ENCODE data around the gene DDX25. TPM values are rescaled to one million over a fixed set of nuclear protein-coding genes. Genes with fewer than 3 reads are reported as not detected.

DDX25 gene
- total and polyA plus RNA-seq, 2 experiments from 2014 or later, result 6.1 to 7.5 TPM

DNA sequence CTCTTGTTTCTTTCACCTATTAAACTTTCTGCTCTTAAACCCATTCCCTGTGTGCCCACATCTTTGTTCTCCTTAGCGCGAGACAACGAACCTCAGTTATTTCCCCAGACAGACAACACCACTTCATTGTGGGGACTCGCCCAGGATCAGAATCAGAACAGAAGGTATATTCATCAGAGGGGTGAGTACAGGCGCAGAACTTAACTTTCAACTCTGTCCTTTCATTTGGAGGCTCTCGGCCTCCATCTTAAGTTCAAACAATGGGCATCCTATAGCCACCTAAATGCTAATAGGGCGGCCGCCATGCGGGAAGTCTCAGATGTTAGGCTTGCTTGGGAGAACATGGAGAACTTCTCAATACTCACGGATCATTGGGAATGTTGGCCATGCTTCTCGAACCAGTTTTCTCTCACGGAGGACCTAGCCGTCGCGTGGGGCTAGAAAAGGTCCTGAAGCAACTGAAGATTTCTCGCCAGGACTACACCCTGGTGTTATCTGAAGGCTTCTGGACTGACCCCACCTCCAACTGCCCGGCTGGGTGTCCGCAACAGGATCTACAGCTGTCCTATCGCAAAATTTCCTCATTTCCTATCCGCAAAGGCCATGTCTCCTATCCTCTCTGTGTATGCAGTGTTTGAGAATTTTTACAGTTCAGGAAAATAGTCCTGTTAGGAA, 30.3 kb upstream of the DDX25 start:
- H3K36me3 ChIP-seq, result no peaks in the 10 kb centered on the region
- H3K4me1 ChIP-seq (ENCODE audit: low read depth), result no peaks in the 10 kb centered on the region
- H3K4me3 ChIP-seq, result no peak overlapping the region
- no peak overlapping the region for H3K27ac ChIP-seq
- DNase-seq (ENCODE audit: low read depth in 1 of 2, low spot score in 1 of 2), result no peak
- no peaks in the 10 kb centered on the region for H3K9me3 ChIP-seq (ENCODE audit: low read depth)
- TF ChIP-seq, protein P1, sequence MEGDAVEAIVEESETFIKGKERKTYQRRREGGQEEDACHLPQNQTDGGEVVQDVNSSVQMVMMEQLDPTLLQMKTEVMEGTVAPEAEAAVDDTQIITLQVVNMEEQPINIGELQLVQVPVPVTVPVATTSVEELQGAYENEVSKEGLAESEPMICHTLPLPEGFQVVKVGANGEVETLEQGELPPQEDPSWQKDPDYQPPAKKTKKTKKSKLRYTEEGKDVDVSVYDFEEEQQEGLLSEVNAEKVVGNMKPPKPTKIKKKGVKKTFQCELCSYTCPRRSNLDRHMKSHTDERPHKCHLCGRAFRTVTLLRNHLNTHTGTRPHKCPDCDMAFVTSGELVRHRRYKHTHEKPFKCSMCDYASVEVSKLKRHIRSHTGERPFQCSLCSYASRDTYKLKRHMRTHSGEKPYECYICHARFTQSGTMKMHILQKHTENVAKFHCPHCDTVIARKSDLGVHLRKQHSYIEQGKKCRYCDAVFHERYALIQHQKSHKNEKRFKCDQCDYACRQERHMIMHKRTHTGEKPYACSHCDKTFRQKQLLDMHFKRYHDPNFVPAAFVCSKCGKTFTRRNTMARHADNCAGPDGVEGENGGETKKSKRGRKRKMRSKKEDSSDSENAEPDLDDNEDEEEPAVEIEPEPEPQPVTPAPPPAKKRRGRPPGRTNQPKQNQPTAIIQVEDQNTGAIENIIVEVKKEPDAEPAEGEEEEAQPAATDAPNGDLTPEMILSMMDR (IDR thresholded peaks at IDR 0.05; ENCODE audit: low read depth, low read length), result no peak
- H3K27me3 ChIP-seq, result no peaks in the 10 kb centered on the region

DNA sequence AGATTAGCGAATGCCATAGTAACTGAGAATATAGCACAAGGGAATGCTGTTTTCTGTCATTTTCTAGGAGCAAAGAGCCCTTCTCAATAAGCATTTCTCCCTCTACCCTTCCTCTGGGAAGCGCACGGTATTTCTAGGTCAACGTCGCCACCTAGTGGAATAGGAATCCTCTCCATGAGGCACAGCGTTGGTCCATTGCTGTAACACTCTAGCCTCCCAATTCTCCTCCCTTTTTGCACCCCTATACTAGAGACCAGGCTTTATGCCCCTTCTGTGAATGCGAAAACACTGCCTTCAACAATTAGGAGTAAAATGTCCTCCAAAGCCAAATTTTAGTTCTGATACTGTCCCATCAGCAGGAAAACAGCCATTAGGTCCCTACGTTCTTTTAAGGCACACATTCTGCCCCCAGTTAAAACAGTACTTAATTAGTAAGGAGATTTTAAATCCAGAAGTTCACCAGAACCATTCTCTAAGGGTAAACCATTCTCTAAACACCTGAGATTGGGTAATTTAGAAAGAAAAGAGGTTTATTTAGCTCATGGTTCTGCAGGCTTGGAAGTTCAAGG, 29.7 kb upstream of the DDX25 start:
- peak; percentile 79 to 88 for DNase-seq (ENCODE audit: low read depth in 1 of 2, low spot score in 1 of 2)
- Histone ChIP-seq H3K4me1 (ENCODE audit: low read depth) (no peaks in the 10 kb centered on the region), H3K27me3 (no peaks in the 10 kb centered on the region), H3K36me3 (no peaks in the 10 kb centered on the region), H3K27ac (no peak overlapping the region), H3K9me3 (ENCODE audit: low read depth) (no peaks in the 10 kb centered on the region), H3K4me3 (no peak overlapping the region)
- TF ChIP-seq, protein P1 (IDR thresholded peaks at IDR 0.05; ENCODE audit: low read depth, low read length), result peak; percentile 82

DNA sequence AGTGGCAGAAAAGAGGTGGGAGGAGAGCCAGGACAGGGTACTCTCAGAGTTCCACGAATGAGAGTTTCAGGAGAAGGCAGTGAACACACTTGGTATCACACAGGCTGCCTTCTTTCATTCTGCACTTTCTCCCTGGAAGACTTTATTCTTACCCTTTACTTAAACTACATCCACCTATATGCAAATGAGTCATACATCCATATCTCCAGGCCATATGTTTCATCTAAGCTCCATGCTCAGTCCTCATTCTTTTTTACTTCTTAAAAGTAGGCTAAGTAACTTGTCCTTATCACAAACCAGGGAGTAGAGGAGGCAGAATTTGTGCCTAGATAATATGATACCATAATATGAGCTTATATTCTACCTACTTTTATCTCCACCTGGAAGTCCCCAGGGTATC, 23.0 kb upstream of the DDX25 start:
- Histone ChIP-seq H3K4me3 (no peak overlapping the region), H3K27me3 (no peaks in the 10 kb centered on the region), H3K36me3 (no peaks in the 10 kb centered on the region), H3K9me3 (ENCODE audit: low read depth) (no peaks in the 10 kb centered on the region), H3K27ac (no peak overlapping the region), H3K4me1 (ENCODE audit: low read depth) (no peaks in the 10 kb centered on the region)
- TF ChIP-seq, protein P1 (IDR thresholded peaks at IDR 0.05; ENCODE audit: low read depth, low read length), result no peak
- DNase-seq (ENCODE audit: low read depth in 1 of 2, low spot score in 1 of 2), result no peak

DNA sequence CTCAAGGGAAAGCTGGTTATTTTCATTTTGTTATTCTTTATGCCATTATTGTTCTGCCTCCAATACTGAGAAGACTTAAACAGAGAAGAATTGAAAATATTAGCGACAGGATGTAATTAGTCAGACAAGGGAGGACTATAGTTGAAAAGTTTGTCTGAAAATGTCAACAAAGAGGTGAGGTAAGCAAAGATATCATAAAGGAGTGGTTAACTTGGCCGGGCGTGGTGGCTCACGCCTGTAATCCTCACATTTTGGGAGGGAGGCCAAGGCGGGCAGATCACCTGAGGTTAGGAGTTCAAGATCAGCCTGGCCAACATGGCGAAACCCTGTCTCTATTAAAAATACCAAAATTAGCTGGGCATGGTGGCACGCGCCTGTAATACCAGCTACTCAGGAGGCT, 20.9 kb upstream of the DDX25 start:
- TF ChIP-seq, protein P1 (IDR thresholded peaks at IDR 0.05; ENCODE audit: low read depth, low read length), result no peak
- H3K4me1 ChIP-seq (ENCODE audit: low read depth), result no peaks in the 10 kb centered on the region
- no peaks in the 10 kb centered on the region for H3K27me3 ChIP-seq
- H3K9me3 ChIP-seq (ENCODE audit: low read depth), result no peaks in the 10 kb centered on the region
- H3K4me3 ChIP-seq, result no peak overlapping the region
- no peak for DNase-seq (ENCODE audit: low read depth in 1 of 2, low spot score in 1 of 2)
- no peaks in the 10 kb centered on the region for H3K36me3 ChIP-seq
- H3K27ac ChIP-seq, result no peak overlapping the region

DNA sequence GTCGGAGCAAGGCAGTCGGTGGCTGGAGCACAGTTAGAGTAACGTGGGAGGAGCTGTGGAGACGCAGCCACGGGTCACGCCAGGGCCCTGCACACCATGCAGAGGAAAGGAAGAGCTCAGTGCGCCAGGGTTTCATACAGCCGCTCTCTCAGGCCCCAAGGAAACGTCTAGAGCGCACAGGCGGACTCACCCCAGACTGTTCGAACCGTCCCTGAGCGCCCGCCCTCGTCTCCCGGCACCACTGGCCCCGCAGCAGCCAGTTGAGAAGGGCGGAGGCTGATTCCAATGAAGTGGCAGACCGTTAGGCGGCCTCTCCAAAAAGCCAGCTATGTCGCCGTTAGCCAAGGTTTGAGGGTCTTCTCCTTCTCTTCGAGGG, 17.3 kb upstream of the DDX25 start:
- no peak overlapping the region for H3K4me3 ChIP-seq
- H3K27me3 ChIP-seq, result no peaks in the 10 kb centered on the region
- H3K36me3 ChIP-seq, result no peaks in the 10 kb centered on the region
- TF ChIP-seq, protein P1 (IDR thresholded peaks at IDR 0.05; ENCODE audit: low read depth, low read length), result no peak
- H3K27ac ChIP-seq, result no peak overlapping the region
- peak in 1 of 2 donors; percentile 42 for DNase-seq (ENCODE audit: low read depth in 1 of 2, low spot score in 1 of 2)
- no peaks in the 10 kb centered on the region for H3K9me3 ChIP-seq (ENCODE audit: low read depth)
- no peaks in the 10 kb centered on the region for H3K4me1 ChIP-seq (ENCODE audit: low read depth)

Measured in cardiac muscle cell (in vitro differentiated cells and primary cell).